Measurements from ENCODE around the gene MGAT5. TPM values are rescaled to one million over a fixed set of nuclear protein-coding genes. Genes with fewer than 3 reads are reported as not detected.

The MGAT5 gene
- total and polyA plus RNA-seq, 4 donors = 6.1 to 49.7 (median 22.1) TPM

GRCh38 chr2:134281815-134282419 lies 28.0 kb downstream of the MGAT5 start:
- Histone ChIP-seq H3K9me3 (ENCODE audit: control insufficient read depth, low read length) (no peaks in the 10 kb centered on the region), H3K36me3 (ENCODE audit: control insufficient read depth in 1 of 2, insufficient read depth in 2 of 2, low read length in 1 of 2) (no peaks in the 10 kb centered on the region), H3K27ac (ENCODE audit: low read depth in 1 of 2, low read length in 2 of 2) (no peak overlapping the region), H3K4me3 (ENCODE audit: low read length in 2 of 2) (no peak overlapping the region), H3K27me3 (ENCODE audit: control insufficient read depth in 1 of 2, insufficient read depth in 2 of 2, low read length in 1 of 2) (no peaks in the 10 kb centered on the region), H3K4me1 (ENCODE audit: control insufficient read depth in 1 of 2, insufficient read depth in 2 of 2, low read length in 2 of 2) (peaks cover 0 to 5% of the 10 kb centered on the region in 2 donors)
- ATAC-seq (ENCODE audit: low FRiP score) (no peak), DNase-seq (no peak)
- intact Hi-C loops (cut with DNase I) = no loop called here
- WGBS, 2 donors = 92 to 96% methylated on average over 5 of the region's 5 CpGs

GRCh38 chr2:134282629-134283400 lies 28.9 kb downstream of the MGAT5 start:
- DNase-seq (no peak), ATAC-seq (ENCODE audit: low FRiP score) (no peak)
- WGBS, 2 donors = 93 to 94% methylated on average over 4 of the region's 4 CpGs
- H3K4me1 ChIP-seq (ENCODE audit: control insufficient read depth in 1 of 2, insufficient read depth in 2 of 2, low read length in 2 of 2) = peaks cover 0 to 5% of the 10 kb centered on the region in 2 donors
- no peaks in the 10 kb centered on the region for H3K36me3 ChIP-seq (ENCODE audit: control insufficient read depth in 1 of 2, insufficient read depth in 2 of 2, low read length in 1 of 2)
- no peaks in the 10 kb centered on the region for H3K9me3 ChIP-seq (ENCODE audit: control insufficient read depth, low read length)
- H3K4me3 ChIP-seq (ENCODE audit: low read length in 2 of 2) = no peak overlapping the region
- intact Hi-C loops (cut with DNase I) = no loop called here
- no peaks in the 10 kb centered on the region for H3K27me3 ChIP-seq (ENCODE audit: control insufficient read depth in 1 of 2, insufficient read depth in 2 of 2, low read length in 1 of 2)
- no peak overlapping the region for H3K27ac ChIP-seq (ENCODE audit: low read depth in 1 of 2, low read length in 2 of 2)

- H3K36me3 ChIP-seq (ENCODE audit: control insufficient read depth in 1 of 2, insufficient read depth in 2 of 2, low read length in 1 of 2) = peaks cover 0 to 2% of the 10 kb centered on the region in 2 donors
- ATAC-seq (ENCODE audit: low FRiP score) (no peak), DNase-seq (no peak)
- H3K4me1 ChIP-seq (ENCODE audit: control insufficient read depth in 1 of 2, insufficient read depth in 2 of 2, low read length in 2 of 2) = peaks cover 0 to 5% of the 10 kb centered on the region in 2 donors
- H3K9me3 ChIP-seq (ENCODE audit: control insufficient read depth, low read length) = no peaks in the 10 kb centered on the region
- no peak overlapping the region for H3K4me3 ChIP-seq (ENCODE audit: low read length in 2 of 2)
- WGBS, 2 donors = 82 to 91% methylated on average over 5 of the region's 5 CpGs
- intact Hi-C loops (cut with DNase I) = no loop called here
- no peak overlapping the region for H3K27ac ChIP-seq (ENCODE audit: low read depth in 1 of 2, low read length in 2 of 2)
- H3K27me3 ChIP-seq (ENCODE audit: control insufficient read depth in 1 of 2, insufficient read depth in 2 of 2, low read length in 1 of 2) = no peaks in the 10 kb centered on the region
These were observed 29.8 kb downstream of the MGAT5 start for GRCh38 chr2:134283661-134284060.

- H3K4me1 ChIP-seq (ENCODE audit: control insufficient read depth in 1 of 2, insufficient read depth in 2 of 2, low read length in 2 of 2) = peaks cover 0 to 5% of the 10 kb centered on the region in 2 donors
These were observed 30.3 kb downstream of the MGAT5 start for GRCh38 chr2:134284119-134284670.

GRCh38 chr2:134287323-134287722 lies 33.5 kb downstream of the MGAT5 start:
- H3K27ac ChIP-seq (ENCODE audit: low read depth in 1 of 2, low read length in 2 of 2) = no peak overlapping the region
- peaks cover 0 to 3% of the 10 kb centered on the region in 2 donors for H3K4me1 ChIP-seq (ENCODE audit: control insufficient read depth in 1 of 2, insufficient read depth in 2 of 2, low read length in 2 of 2)
- H3K9me3 ChIP-seq (ENCODE audit: control insufficient read depth, low read length) = no peaks in the 10 kb centered on the region
- no peak overlapping the region for H3K4me3 ChIP-seq (ENCODE audit: low read length in 2 of 2)
- no peaks in the 10 kb centered on the region for H3K27me3 ChIP-seq (ENCODE audit: control insufficient read depth in 1 of 2, insufficient read depth in 2 of 2, low read length in 1 of 2)
- peaks cover 0 to 2% of the 10 kb centered on the region in 2 donors for H3K36me3 ChIP-seq (ENCODE audit: control insufficient read depth in 1 of 2, insufficient read depth in 2 of 2, low read length in 1 of 2)
- DNase-seq = no peak
- 65 to 70% methylated on average over 2 of the region's 2 CpGs for WGBS, 2 donors
- intact Hi-C loops (cut with DNase I) = no loop called here
- no peak for ATAC-seq (ENCODE audit: low FRiP score)

More at GRCh38 chr2:134284119-134284670, 30.3 kb downstream of the MGAT5 start:
- H3K36me3 ChIP-seq (ENCODE audit: control insufficient read depth in 1 of 2, insufficient read depth in 2 of 2, low read length in 1 of 2) = peaks cover 0 to 2% of the 10 kb centered on the region in 2 donors
- H3K27me3 ChIP-seq (ENCODE audit: control insufficient read depth in 1 of 2, insufficient read depth in 2 of 2, low read length in 1 of 2) = no peaks in the 10 kb centered on the region
- intact Hi-C loops (cut with DNase I) = no loop called here
- 86 to 92% methylated on average over 1 of the region's 1 CpG for WGBS, 2 donors
- DNase-seq (no peak), ATAC-seq (ENCODE audit: low FRiP score) (no peak)
- no peak overlapping the region for H3K4me3 ChIP-seq (ENCODE audit: low read length in 2 of 2)
- H3K9me3 ChIP-seq (ENCODE audit: control insufficient read depth, low read length) = no peaks in the 10 kb centered on the region
- H3K27ac ChIP-seq (ENCODE audit: low read depth in 1 of 2, low read length in 2 of 2) = no peak overlapping the region

- H3K27me3 ChIP-seq (ENCODE audit: control insufficient read depth in 1 of 2, insufficient read depth in 2 of 2, low read length in 1 of 2) = no peaks in the 10 kb centered on the region
- H3K4me1 ChIP-seq (ENCODE audit: control insufficient read depth in 1 of 2, insufficient read depth in 2 of 2, low read length in 2 of 2) = no peaks in the 10 kb centered on the region
- H3K36me3 ChIP-seq (ENCODE audit: control insufficient read depth in 1 of 2, insufficient read depth in 2 of 2, low read length in 1 of 2) = peaks cover 0 to 2% of the 10 kb centered on the region in 2 donors
- 93 to 94% methylated on average over 3 of the region's 3 CpGs for WGBS, 2 donors
- no peak overlapping the region for H3K27ac ChIP-seq (ENCODE audit: low read depth in 1 of 2, low read length in 2 of 2)
- ATAC-seq (ENCODE audit: low FRiP score) = no peak
- H3K9me3 ChIP-seq (ENCODE audit: control insufficient read depth, low read length) = no peaks in the 10 kb centered on the region
- intact Hi-C loops (cut with DNase I) = no loop called here
- DNase-seq = no peak
- H3K4me3 ChIP-seq (ENCODE audit: low read length in 2 of 2) = no peak overlapping the region
These were observed 34.9 kb downstream of the MGAT5 start for GRCh38 chr2:134288814-134289213.

GRCh38 chr2:134289225-134289624 lies 35.4 kb downstream of the MGAT5 start:
- DNase-seq = peak in 1 of 2 donors; percentile 57
- no peaks in the 10 kb centered on the region for H3K4me1 ChIP-seq (ENCODE audit: control insufficient read depth in 1 of 2, insufficient read depth in 2 of 2, low read length in 2 of 2)
- ATAC-seq (ENCODE audit: low FRiP score) = no peak
- H3K4me3 ChIP-seq (ENCODE audit: low read length in 2 of 2) = no peak overlapping the region
- H3K27me3 ChIP-seq (ENCODE audit: control insufficient read depth in 1 of 2, insufficient read depth in 2 of 2, low read length in 1 of 2) = no peaks in the 10 kb centered on the region
- H3K27ac ChIP-seq (ENCODE audit: low read depth in 1 of 2, low read length in 2 of 2) = no peak overlapping the region
- H3K9me3 ChIP-seq (ENCODE audit: control insufficient read depth, low read length) = no peaks in the 10 kb centered on the region
- 96 to 98% methylated on average over 6 of the region's 6 CpGs for WGBS, 2 donors
- H3K36me3 ChIP-seq (ENCODE audit: control insufficient read depth in 1 of 2, insufficient read depth in 2 of 2, low read length in 1 of 2) = peaks cover 0 to 2% of the 10 kb centered on the region in 2 donors
- intact Hi-C loops (cut with DNase I) = no loop called here

GRCh38 chr2:134290358-134290757 lies 36.5 kb downstream of the MGAT5 start:
- no peaks in the 10 kb centered on the region for H3K27me3 ChIP-seq (ENCODE audit: control insufficient read depth in 1 of 2, insufficient read depth in 2 of 2, low read length in 1 of 2)
- H3K4me3 ChIP-seq (ENCODE audit: low read length in 2 of 2) = no peak overlapping the region
- no peak for ATAC-seq (ENCODE audit: low FRiP score)
- DNase-seq = no peak
- intact Hi-C loops (cut with DNase I) = no loop called here
- H3K27ac ChIP-seq (ENCODE audit: low read depth in 1 of 2, low read length in 2 of 2) = no peak overlapping the region
- H3K4me1 ChIP-seq (ENCODE audit: control insufficient read depth in 1 of 2, insufficient read depth in 2 of 2, low read length in 2 of 2) = no peaks in the 10 kb centered on the region
- H3K36me3 ChIP-seq (ENCODE audit: control insufficient read depth in 1 of 2, insufficient read depth in 2 of 2, low read length in 1 of 2) = peaks cover 0 to 2% of the 10 kb centered on the region in 2 donors
- H3K9me3 ChIP-seq (ENCODE audit: control insufficient read depth, low read length) = no peaks in the 10 kb centered on the region
